NCI-H1105 treated with DMSO at 0.1 percent for 48 hours (cell line): ENCODE measurements around the gene WFDC6.
"Not testable (repeated sequence)": the region's sequence is repeated elsewhere in the genome, so short reads cannot be mapped to it uniquely, and the experiment has no call there.

ENCODE experiments used
- DNase-seq: peaks from one replicate; lab custom pipeline; 2025; lab: John Stamatoyannopoulos, UW

Gene WFDC6

GRCh38 chr20:45539382-45539781 lies at the start of gene WFDC6:
TSS of gene WFDC6 (minus strand) at chr20:45539482. CDS start at chr20:45539407, 75 bp downstream.
- DNase-seq: no peak

- no peak for DNase-seq
These were observed 49.5 kb upstream of the WFDC6 start for GRCh38 chr20:45588800-45589199.

- not testable (repeated sequence) for DNase-seq
These were observed 46.7 kb upstream of the WFDC6 start for GRCh38 chr20:45585986-45586385.

- not testable (repeated sequence) for DNase-seq
These were observed 45.0 kb upstream of the WFDC6 start for GRCh38 chr20:45584294-45584693.

GRCh38 chr20:45583502-45583901 lies 44.2 kb upstream of the WFDC6 start:
- DNase-seq: no peak

GRCh38 chr20:45581702-45582101 lies 42.4 kb upstream of the WFDC6 start:
- no peak for DNase-seq

- DNase-seq: no peak
These were observed 39.9 kb upstream of the WFDC6 start, which contains the start of gene WFDC8 for GRCh38 chr20:45579184-45579583. TSS of gene WFDC8 (minus strand) at chr20:45579284. CDS start at chr20:45579247, 37 bp downstream.

GRCh38 chr20:45578231-45578630 lies 38.9 kb upstream of the WFDC6 start:
- no peak for DNase-seq

- DNase-seq: no peak
These were observed 37.7 kb upstream of the WFDC6 start for GRCh38 chr20:45576995-45577394.

- DNase-seq: no peak
These were observed 36.6 kb upstream of the WFDC6 start for GRCh38 chr20:45575931-45576330.

- DNase-seq: not testable (repeated sequence)
These were observed 30.4 kb upstream of the WFDC6 start for GRCh38 chr20:45569650-45570049.

GRCh38 chr20:45564760-45565276 lies 25.5 kb upstream of the WFDC6 start:
- no peak for DNase-seq

GRCh38 chr20:45555198-45555597 lies 15.9 kb upstream of the WFDC6 start:
- DNase-seq: no peak

- DNase-seq: peak; percentile 81
These were observed 13.2 kb upstream of the WFDC6 start for GRCh38 chr20:45552456-45552855.

- no peak for DNase-seq
These were observed 11.5 kb upstream of the WFDC6 start for GRCh38 chr20:45550765-45551164.

- DNase-seq: no peak
These were observed 9.1 kb upstream of the WFDC6 start for GRCh38 chr20:45548410-45548809.

GRCh38 chr20:45547206-45547770 lies 8.0 kb upstream of the WFDC6 start, which contains the start of gene EPPIN:
TSS of gene EPPIN (minus strand) at chr20:45547401. CDS start at chr20:45547357, 44 bp downstream.
- no peak for DNase-seq

GRCh38 chr20:45545754-45546453 lies 6.6 kb upstream of the WFDC6 start:
- peak; percentile 13 for DNase-seq

- no peak for DNase-seq
These were observed 6.1 kb upstream of the WFDC6 start for GRCh38 chr20:45545351-45545750.

GRCh38 chr20:45538209-45538799 lies 978 bp downstream of the WFDC6 start:
- DNase-seq: no peak

GRCh38 chr20:45527294-45527693 lies 12.0 kb downstream of the WFDC6 start:
- DNase-seq: no peak

GRCh38 chr20:45523821-45524220 lies 15.5 kb downstream of the WFDC6 start:
- DNase-seq: no peak

GRCh38 chr20:45518282-45518681 lies 21.0 kb downstream of the WFDC6 start:
- no peak for DNase-seq
